Uterus (tissue), 2 donors: ENCODE results near the gene PTGS1.

Experiments used
- CTCF ChIP-seq, 4 experiments: fragments of 200-600 bp in 2 of 4; fragments of 450-650 bp in 2 of 4; sonication (generic) in 2 of 4; IDR thresholded peaks; one replicate each; pipeline ENCODE4 v1.5.1; 2016 to 2019; ENCODE audit warnings: antibody characterized with exemption in 4 of 4, mild to moderate bottlenecking in 2 of 4, moderate library complexity in 1 of 4
- POLR2A ChIP-seq, 2 donors: fragments of 450-650 bp; IDR thresholded peaks; one replicate each; pipeline ENCODE4 v1.6.1; 2016; ENCODE audit warnings: antibody characterized with exemption in 2 of 2, mild to moderate bottlenecking in 1 of 2, moderate library complexity in 1 of 2

GRCh38 chr9:122392714-122393113 is 21.9 kb downstream of the PTGS1 start:
- TF ChIP-seq POLR2A (IDR thresholded peaks at IDR 0.05): no peak
- TF ChIP-seq CTCF (IDR thresholded peaks at IDR 0.05): no peak
